Measurements from ENCODE around the gene SHB.

Gene SHB

DNA sequence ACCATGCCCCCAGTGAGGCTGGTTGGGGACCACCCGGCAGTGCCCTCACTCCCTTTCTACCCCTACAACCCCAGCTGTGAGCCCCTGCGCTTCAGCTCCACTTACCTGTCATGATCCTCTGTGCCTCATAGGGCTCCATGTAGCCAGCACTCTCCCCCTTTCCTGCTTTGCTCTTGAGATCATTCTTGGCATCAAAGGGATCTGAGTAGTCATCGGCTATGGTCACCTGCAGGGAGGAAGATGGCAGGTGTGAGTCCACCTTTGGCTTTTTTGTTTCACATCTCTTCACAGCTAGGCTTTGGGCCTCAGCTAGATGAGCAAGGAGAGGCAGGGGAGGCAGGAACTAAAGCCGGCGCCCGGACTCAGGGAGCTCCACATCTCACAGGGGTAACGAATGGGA, 53.1 kb downstream of the SHB start:
- no peak for TF ChIP-seq ZFX (IDR thresholded peaks at IDR 0.05; ENCODE audit: borderline replicate concordance)
- TF ChIP-seq, protein P1, sequence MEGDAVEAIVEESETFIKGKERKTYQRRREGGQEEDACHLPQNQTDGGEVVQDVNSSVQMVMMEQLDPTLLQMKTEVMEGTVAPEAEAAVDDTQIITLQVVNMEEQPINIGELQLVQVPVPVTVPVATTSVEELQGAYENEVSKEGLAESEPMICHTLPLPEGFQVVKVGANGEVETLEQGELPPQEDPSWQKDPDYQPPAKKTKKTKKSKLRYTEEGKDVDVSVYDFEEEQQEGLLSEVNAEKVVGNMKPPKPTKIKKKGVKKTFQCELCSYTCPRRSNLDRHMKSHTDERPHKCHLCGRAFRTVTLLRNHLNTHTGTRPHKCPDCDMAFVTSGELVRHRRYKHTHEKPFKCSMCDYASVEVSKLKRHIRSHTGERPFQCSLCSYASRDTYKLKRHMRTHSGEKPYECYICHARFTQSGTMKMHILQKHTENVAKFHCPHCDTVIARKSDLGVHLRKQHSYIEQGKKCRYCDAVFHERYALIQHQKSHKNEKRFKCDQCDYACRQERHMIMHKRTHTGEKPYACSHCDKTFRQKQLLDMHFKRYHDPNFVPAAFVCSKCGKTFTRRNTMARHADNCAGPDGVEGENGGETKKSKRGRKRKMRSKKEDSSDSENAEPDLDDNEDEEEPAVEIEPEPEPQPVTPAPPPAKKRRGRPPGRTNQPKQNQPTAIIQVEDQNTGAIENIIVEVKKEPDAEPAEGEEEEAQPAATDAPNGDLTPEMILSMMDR (IDR thresholded peaks at IDR 0.05) = no peak
- H3K27ac ChIP-seq = no peak overlapping the region

DNA sequence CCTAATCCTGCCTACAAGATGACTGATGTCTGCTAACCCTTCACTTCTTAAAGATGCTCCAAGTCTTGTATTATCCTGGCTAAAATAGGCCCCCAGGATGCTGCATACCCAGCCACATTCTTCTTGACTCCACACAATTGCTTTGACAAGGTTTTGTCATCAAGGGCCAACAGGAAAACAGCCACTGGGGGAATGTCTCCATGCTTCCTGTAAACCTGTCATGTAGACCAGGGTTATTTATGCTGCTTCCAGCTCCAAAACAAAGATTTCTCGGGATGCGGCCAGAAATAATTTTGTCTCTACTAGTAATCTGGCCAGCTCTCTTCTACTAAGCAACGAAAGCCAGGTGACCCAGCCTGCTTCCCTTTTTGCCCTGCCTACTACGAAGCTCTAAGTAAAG, 53.8 kb downstream of the SHB start:
- TF ChIP-seq, protein P1 (IDR thresholded peaks at IDR 0.05) = no peak
- TF ChIP-seq ZFX (IDR thresholded peaks at IDR 0.05; ENCODE audit: borderline replicate concordance) = no peak
- no peak overlapping the region for H3K27ac ChIP-seq

DNA sequence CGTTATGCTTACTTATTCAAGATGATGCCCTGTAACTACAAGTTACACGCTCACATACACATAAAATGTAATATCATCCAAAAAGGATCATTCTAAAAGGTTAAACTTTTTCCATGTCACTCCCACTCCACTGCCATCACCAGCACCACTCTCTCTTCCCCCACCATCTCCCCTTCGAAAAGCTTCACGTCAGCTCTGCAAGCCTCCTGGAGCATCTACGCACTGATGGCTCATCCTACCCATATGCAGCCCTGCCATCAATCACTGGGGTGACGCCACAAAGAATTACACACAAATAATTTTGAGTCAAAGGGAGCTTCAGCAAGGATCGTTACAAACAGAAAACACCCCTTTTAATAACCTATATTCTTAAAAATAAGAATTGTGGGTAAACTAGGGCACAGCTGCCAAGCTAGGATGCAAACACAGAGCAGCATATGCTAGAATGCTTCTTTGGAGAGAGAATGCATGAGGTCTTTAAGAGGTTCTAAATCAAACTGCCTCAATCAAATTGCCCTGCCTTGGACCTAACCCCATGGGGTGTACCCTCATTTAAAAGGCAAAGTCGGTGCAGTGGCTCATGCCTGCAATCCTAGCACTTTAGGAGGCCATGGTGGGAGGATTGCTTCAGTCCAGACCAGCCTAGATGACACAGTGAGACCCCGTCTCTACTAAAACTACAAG, 56.1 kb downstream of the SHB start:
- TF ChIP-seq, protein P1 (IDR thresholded peaks at IDR 0.05) = no peak
- TF ChIP-seq ZFX (IDR thresholded peaks at IDR 0.05; ENCODE audit: borderline replicate concordance) = no peak

DNA sequence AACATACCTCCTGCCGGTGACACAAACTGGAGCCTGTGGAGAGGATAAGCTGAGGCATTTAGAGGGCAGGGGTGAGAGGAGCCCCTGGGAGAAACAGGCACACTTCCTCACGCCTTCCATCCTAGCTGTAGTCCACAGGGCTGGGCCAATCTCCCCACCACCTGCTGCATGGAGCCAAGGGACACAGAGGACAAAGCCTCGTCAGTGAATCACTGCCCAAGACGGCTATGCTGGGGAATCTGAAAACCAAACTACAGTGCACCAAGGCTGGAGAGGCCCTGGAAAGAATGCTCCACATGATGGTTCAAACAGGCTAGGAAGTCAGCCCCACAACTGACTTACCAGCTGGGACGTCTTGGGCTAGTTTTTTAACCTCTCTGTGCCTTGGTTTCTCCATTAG, 57.0 kb downstream of the SHB start:
- no peak overlapping the region for H3K27ac ChIP-seq
- TF ChIP-seq, protein P1 (IDR thresholded peaks at IDR 0.05) = no peak
- no peak for TF ChIP-seq ZFX (IDR thresholded peaks at IDR 0.05; ENCODE audit: borderline replicate concordance)

More for the DNA sequence above, 56.1 kb downstream of the SHB start:
- no peak overlapping the region for H3K27ac ChIP-seq

DNA sequence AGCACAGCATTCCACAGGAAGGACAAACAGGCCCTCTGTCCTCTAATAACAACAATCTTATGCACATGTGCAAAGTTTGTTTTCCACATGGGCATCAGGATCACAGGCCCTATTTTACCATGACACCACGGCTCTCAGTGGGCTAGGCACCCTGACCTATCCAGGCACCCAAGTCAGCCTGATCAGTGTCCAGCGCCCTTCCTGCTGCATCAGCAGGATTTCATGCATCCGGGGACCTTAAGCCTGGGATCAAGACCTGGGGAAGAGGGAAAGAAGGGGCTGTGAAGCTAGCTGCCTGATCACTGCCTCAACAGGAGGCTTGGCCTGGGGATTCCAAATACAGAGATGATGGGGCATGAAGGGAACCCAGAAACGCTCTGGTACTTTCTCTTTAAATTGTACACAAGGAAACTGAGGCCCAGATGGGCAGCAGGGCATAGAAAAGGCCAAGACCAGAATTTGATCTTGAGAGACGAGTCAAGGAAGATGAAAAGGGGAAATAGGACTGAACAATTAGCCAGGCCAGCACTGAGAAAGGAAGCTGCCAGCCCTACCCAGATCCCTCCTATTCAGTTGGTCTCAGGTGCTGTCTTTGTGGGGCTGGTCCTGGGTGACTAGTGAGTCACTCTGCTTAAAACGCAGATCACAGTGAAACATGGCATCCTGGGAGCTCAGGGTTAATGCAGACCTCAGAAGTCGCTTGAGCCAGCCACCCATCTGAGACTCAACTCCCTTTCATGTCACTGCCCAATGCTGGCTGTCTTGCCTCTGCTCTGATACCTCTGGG, 57.9 kb downstream of the SHB start:
- H3K27ac ChIP-seq = no peak overlapping the region
- TF ChIP-seq, protein P1 (IDR thresholded peaks at IDR 0.05) = no peak
- TF ChIP-seq ZFX (IDR thresholded peaks at IDR 0.05; ENCODE audit: borderline replicate concordance) = no peak

DNA sequence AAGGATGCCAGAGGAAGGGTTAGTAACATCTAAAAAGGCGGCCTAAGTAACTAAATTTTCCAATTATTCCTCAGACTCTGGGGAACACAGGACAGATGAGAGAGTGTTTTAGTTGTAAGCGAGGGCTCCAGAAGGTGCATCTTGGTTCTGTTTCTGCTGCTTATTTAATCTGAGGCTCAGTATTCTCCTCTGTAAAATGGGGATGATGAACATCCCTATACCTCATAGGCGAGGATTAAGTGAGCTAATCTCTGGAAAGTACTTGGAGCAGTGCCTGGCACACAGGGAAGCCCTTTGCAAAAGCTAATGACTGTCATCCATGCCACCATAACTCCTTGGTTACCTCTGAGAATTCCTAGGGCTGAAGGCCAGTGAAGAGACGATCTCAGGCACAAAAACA, 59.0 kb downstream of the SHB start:
- TF ChIP-seq ZFX (IDR thresholded peaks at IDR 0.05; ENCODE audit: borderline replicate concordance) = no peak
- TF ChIP-seq, protein P1 (IDR thresholded peaks at IDR 0.05) = no peak
- H3K27ac ChIP-seq = no peak overlapping the region

DNA sequence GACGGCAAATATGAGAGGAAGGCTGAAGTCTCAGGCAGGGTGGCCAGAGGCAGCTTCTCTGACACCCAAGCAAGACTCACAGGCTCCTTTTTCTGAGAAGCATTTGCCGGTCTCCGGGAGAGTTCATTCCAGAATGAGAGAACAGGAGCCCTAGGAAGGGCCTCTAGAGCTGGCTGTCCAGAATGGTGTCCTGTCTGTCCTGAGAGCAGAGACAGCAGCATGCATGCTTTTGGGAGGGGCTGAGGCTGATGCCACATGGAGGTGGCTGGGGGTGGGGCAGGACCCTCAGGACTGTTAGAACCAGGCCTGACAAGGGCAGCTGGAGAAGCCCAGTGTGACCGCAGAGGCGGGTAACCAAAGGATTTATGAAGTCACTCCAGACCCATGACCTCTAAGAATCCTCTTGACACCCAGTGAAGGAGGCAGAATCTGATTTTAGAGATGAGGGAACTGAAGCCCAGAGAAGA, 60.0 kb downstream of the SHB start:
- TF ChIP-seq, protein P1 (IDR thresholded peaks at IDR 0.05) = no peak
- no peak for TF ChIP-seq ZFX (IDR thresholded peaks at IDR 0.05; ENCODE audit: borderline replicate concordance)
- no peak overlapping the region for H3K27ac ChIP-seq

Measured in 22Rv1 (cell line).